CD4-positive, alpha-beta T cell treated with Interleukin-15 for 1 hour (primary cell): ENCODE data around the gene USH2A.

Source experiments
- DNase-seq: peaks from one replicate; pipeline ENCODE4 v3.0.0-alpha.2; 2020

Gene USH2A, protein sequence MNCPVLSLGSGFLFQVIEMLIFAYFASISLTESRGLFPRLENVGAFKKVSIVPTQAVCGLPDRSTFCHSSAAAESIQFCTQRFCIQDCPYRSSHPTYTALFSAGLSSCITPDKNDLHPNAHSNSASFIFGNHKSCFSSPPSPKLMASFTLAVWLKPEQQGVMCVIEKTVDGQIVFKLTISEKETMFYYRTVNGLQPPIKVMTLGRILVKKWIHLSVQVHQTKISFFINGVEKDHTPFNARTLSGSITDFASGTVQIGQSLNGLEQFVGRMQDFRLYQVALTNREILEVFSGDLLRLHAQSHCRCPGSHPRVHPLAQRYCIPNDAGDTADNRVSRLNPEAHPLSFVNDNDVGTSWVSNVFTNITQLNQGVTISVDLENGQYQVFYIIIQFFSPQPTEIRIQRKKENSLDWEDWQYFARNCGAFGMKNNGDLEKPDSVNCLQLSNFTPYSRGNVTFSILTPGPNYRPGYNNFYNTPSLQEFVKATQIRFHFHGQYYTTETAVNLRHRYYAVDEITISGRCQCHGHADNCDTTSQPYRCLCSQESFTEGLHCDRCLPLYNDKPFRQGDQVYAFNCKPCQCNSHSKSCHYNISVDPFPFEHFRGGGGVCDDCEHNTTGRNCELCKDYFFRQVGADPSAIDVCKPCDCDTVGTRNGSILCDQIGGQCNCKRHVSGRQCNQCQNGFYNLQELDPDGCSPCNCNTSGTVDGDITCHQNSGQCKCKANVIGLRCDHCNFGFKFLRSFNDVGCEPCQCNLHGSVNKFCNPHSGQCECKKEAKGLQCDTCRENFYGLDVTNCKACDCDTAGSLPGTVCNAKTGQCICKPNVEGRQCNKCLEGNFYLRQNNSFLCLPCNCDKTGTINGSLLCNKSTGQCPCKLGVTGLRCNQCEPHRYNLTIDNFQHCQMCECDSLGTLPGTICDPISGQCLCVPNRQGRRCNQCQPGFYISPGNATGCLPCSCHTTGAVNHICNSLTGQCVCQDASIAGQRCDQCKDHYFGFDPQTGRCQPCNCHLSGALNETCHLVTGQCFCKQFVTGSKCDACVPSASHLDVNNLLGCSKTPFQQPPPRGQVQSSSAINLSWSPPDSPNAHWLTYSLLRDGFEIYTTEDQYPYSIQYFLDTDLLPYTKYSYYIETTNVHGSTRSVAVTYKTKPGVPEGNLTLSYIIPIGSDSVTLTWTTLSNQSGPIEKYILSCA (N-terminal part only)

DNA sequence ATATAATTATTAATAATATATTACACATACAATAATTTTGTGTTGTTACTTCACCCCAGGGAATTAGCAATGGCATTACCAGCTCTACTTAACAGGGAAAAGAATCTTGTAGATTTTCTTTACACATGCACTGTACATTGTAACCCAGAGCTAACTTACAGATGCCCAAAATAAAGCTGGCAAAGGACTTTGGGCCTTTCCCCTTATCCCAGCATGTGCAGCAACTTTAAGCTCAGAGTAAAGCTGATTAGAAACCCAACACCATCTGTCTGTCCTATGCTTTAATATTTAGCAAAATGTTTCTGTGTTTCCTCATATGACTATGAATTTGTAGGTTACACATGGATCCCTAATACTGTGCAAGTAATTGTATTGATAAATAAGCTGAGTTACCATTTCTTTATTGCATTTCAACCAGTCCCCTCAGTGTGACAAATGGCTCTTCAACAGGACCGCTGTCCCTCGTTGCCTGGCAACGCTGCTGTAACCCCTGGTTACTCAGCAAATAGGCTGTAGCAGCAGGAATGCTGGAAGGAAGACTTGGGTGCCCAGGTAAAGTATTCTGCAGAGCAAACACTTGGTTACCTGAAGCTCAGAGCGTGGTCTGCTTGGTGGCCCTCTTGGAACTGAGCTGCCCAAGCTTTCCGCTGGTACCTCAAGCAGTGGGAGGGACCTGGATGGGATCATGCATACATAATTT is at the start of gene USH2A:
USH2A (minus strand) TSS at position 628 of the 700 bp plus-strand sequence. CDS start 1,112 bp downstream, outside the sequence.
- DNase-seq = no peak

DNA sequence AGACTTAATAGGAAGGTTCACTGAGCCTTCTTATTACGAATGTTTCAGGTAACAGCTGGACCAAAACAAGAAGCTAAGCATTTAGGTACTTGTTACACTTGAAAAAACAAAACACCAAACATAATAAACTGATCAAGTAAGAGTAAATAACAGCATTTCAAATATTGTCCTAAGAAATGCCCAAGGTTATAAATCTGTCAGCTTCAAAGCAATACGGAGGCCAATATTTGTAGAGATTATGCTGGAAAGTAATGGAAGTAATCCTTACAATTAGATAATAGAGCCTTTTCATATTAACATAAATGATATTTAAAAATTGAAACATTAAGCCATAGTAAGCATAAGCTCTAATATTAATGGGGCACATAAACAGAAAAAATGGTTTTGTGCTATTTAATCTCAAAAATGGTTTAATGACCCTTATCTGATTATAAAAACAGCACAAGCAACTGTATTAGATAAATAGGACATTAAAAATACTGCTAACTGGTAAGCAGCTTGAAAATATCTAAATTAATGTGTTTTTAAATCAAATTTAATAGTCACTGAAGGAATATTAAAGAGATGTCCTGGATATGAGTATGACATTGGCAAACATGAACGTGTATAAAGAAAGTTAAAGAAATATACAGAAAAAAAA is 43.0 kb upstream of the USH2A start:
- no peak for DNase-seq

DNA sequence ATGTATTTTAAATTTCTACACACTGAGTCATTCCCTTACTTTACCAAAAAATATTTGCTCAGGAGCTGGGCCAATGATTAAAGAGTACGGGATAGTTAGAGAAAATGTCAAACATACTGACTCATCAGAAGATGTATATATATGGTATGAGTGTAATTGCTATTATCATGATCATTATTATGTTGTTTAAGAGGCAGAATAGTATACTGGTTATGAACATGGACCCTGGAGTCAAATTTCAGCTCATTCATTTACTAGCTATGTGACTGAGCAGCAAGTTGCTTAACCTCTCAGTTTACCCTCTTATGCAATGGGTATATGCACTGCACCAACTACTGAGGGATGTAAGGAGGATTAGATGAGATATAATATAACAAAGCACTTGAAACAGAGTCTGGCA is 41.2 kb upstream of the USH2A start:
- DNase-seq = no peak

DNA sequence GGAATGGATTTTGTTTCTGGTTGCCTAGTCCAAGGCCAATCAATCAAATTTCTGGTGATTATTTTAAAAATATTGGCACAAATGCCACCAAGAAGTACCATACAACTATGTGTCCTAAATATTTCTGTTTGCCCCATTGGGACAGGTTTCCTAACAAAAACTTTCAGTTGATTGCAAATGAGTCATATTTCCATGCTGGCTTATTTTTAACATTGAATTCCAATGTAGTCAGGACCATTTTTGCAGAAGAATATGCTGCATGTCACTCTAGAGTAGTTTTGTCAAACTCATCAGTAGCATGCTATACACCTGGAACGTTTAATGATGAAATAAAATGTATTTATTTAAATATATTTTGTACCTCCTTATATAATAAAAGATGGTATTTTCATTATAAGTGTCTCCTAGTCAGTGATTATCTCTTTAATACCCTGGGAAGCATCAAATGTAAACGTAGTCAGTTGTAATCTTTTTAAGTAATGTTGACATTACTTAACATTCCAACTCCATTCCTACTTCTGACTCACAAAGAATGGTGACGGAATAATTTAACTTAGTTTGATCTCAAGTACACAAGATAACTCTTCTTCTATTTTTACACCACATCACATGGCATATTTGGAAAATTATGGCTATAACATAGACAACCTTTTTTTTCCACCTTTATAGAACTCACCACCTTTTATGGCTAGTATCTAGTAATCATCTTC is 39.0 kb upstream of the USH2A start:
- no peak for DNase-seq

DNA sequence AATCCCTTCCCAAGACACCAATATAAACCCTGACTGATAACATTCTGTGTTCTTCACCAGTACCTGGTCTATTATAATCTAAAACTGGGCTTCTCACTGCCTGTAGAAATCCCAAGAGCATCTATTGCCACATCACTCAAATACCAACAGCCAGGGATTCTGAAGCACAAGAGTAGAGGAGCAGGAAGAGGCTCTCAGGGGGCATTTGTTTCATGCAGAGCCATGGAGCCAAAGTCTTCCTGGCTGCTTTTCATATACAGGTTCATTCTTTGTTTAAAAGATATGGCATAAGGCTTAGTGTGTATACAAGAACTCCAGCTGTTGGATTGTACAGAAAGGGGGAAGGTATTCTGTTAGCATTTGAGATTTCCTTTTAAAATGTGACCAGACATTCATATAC is 38.2 kb upstream of the USH2A start:
- no peak for DNase-seq

DNA sequence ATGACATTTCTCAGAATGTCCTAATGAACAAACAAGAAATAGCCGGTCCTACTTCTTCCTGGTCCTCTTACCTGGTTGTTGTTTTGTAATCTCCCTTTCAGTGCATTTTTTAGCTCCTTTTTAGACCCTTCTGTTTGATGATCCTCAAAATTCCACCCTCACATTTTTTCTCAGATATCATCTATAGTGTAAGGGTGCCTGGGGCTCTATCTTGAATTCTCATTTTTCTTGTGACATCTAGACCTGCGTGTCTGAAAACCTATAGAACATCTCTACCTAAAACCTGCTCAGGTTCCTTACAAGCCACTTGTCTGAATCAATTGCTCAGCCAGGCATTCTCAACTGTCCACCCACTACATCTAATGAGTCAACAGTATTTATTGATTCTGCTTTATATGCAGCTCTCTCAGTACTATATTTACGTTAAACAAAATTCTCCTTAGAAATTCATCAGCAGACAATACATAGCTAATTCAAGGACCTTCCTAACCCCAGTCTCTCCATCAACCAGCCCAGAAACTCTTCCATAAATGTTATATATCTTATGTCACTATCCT is 36.5 kb upstream of the USH2A start:
- no peak for DNase-seq

DNA sequence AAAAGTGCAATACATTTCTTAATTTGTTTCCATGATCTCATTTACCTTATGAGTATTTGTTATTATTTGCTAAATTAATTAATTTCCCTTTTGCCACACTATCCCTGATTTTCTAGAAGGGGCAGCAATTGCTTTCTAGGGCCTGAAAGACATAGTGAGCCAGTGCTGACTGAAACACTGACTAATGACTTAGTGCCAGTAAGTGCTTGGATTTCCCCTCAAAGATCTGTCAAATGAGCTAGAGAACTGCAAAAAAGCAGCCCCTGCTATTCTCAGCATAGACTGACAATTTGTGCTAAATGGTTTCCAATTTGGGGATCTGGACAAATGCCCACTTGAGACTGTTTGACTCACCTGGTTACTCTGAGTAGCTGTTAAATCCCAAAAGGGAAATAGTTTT is 35.6 kb upstream of the USH2A start:
- DNase-seq = no peak

DNA sequence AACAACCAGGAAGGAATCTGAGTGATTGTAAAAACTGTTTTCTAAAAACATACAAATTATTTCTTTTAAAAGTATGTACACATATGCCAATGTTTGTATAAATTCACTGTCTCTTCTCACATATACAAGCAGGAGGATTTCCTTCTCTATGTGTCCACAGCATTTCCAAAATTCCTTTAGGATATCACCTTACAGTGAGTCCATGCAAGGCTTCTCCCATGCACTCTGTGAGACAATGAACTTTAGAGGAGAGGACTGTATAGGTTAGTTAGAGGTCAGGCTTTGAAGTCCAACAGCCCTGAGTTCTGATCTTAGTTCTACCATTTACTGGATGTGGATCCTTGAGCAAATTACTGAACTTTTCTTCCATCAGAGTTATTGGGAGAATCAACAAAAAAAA is 34.1 kb upstream of the USH2A start:
- DNase-seq = no peak

DNA sequence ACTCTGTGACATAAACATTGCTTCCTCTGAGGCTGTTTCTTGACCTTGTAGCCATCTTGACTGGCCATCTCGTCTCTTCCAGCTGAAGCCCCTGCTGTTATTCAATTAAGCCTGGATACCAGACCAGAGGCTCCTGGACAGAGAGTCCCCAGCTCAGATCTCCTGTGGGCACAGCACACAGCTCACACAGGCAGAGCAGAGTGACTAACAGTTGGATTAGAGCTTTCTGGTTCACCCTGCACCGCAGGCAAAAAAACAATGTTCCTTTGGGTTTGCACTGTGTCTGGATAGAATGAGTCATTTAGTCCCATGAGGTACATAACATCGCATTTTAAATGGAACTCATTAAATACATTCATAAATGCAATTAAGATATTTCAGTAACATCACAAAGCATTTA is 33.4 kb upstream of the USH2A start:
- DNase-seq = no peak

DNA sequence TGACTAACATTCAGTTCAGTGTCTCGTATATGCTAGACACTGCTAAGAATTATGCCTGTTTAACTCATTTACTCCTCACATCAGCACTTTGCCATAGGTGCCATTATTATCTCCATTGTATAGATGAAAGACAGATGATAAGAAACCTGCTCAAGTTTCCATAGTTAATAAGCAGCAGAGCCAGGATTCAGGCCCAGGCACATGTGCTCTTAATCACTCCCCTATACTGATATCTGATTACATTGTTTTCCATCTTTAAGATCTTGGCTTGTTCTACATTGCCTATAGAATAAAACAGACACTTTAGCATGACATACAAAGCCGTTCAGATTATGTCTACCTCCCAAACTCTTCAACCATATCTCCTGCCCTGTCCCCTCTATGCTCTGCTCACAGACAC is 30.5 kb upstream of the USH2A start:
- DNase-seq = no peak

DNA sequence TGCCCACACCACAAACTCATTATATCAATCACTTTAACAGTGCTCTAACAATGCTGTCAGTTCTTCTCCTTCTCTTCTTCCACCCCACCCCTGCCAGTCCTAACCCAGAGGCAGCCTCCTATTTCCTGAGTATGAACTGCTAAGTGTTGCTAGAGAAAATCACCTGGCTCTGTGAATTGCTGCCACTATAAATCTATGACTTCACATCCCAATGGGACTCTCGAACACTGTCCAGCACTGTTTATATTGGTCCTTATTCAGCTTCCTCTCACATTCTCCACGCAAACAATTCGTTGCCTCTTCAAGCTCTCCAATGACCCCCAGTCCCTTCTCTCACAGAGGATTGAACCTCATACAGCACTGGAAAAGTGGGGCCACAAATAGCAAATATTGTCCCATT is 27.0 kb upstream of the USH2A start:
- DNase-seq = no peak

DNA sequence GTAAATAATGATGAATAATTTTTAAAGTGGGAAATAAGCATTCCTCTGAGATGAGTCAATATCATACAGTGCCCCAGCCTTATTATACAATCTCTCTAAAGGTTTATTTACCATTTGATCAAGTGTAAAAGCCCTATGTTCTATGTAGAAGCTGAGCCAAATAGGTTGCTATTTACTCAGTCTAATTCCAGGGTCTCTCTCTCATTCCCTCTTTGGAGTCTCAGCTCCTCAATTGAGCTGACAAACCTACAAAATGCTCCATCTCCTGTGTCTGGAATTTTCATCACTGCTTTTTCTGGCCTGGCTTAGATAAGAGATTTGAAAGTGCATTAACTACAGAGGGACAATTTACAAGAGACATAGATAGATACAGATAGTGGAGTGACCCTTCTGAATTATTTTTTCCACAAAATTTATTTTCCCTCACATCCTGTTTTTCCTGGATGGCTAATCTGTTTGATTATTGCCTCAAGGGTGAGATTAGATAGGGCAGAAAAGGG is 24.8 kb upstream of the USH2A start:
- no peak for DNase-seq

DNA sequence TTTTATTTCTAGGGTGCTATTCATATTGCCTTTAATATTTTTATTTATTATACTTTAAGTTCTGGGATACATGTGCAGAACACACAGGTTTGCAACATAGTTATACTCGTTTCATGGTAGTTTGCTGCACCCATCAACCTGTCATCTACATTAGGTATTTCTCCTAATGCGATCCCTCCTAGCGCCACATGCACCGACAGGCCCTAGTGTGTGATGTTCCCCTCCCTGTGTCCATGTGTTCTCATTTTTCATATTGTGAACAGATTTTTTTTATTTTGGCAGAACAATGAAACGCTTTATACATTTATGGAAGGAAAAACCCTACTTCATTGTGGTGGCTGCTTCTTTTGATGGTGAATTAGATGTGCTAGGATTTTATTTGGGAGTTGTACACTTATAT is 14.4 kb upstream of the USH2A start:
- no peak for DNase-seq

DNA sequence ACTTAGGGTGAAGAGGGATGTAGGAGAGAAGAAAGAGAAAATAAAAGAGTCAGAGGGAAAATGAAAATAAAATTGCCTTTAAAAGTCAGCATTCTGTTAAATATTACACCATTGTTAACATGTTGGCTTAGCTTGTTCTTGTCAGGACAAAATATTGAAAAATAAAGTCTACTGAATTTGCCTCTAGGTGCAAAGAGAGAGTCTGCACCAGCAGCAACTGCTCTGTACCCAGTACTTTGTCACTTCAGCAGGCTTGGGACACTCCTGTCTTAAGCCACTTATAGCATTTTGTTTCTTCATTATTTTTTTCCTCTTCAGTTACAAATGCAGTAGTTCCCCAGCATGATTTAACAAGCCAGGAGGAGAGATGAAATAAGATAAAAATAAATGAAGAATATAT is 11.0 kb upstream of the USH2A start:
- no peak for DNase-seq

DNA sequence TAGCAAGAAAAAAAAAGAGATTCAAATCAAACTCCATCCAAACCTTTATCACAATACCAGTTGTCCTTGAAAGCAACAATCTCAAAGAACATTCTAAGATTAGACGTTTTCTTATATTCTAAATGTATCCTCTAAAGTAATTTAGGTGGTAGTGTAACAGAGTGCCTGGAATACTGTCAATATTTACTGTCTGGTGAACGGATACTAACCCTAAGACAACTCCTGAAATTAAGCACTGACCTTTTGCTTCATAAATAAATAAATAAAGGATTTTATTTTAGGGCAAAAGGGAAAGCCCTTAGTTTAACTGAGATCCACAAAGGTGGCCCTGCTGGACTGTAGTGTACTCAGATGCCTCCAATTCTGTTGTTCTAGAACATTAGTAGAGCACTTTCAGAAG is 9.9 kb upstream of the USH2A start:
- no peak for DNase-seq

DNA sequence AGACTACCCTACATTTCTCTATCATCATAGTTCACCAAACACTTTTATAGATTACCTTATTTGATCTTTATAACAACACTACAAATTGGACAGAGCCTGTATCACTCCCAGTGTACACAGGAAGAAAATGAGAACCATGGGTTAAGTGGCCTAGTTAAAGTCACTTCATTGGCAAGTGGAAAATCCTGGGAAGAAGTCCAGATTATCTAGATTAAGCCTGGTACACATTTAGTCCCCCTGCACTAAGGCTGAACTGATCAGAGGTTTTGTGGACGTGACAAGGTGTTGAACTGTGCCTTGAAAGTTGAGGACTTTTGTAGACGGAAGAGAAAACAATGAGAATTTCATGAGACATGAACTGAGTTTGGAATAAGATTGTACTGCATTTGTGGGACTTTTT is 7.5 kb upstream of the USH2A start:
- DNase-seq = no peak

DNA sequence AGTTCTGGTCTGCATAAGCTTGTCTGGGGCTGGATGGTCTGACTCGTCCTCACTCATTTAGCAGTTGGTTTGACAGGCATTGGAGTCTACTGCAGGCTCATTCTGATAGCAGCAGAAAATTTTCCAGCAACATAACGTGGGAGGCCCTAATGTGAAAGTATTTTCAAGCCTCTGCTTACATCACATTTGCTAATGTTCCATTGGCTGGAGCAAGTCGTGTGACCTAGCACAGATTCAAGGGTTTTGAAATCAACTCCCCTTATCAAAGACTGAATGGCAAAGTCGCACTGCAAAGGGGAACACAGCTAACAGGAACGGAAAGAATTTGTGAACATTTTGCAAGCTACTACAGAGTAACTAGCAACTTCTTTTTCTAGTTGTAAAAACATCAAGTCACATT is 2.3 kb upstream of the USH2A start:
- no peak for DNase-seq

DNA sequence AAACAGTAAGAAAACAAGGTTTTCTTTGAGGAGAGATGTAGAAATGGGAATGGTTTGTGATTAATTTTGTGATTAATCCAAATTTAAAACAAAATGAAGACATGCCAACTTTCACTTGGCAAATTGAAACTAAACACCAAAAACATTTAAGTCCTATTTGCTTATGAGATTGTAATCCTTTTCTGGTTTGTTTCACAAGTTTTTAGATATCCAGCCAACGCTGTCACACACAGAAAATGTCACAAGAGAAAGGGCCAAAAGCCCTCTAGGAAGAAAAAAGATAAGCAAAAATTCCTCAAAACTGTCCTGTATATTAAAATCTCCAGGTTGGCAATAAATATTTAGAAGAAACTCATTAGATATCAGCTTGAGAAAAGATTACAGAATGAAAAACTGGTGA is 2.5 kb downstream of the USH2A start:
- DNase-seq = no peak

DNA sequence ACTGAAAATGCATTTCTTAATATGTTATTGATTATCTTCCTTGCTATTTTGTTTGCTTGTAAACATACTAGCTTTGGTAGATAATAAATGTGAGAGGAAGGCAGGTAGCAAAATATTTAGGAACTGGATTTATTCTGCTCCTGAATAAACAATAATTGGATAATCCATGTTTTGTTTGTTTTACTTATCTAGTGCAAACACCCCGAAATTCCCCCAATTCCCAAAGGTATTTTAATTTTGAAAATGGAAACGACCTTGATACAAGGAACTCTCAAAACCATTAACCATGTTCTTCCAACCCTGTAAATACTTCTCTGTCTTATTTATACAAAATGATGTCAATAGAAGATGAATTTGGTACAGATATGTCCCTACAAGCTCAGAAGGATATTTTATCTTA is 3.0 kb downstream of the USH2A start:
- DNase-seq = no peak

DNA sequence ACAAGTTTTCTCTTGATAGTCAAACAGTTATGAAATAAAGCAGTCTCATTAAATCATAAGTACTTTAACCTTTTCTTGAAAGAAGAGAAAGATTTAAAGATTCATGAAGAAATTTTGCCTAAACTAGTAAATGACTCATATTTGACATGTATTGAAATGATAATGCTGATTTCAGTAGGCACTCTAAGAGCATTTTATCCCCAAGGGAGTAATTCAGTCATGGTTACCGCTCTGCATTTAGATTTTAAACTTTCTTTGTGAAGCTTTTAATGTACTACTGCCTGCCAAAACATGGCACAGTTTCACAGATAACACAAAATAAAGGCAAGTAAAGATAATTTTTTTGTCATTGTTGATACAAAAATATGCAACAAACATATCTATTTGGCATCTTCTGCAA is 6.8 kb downstream of the USH2A start:
- DNase-seq = no peak

DNA sequence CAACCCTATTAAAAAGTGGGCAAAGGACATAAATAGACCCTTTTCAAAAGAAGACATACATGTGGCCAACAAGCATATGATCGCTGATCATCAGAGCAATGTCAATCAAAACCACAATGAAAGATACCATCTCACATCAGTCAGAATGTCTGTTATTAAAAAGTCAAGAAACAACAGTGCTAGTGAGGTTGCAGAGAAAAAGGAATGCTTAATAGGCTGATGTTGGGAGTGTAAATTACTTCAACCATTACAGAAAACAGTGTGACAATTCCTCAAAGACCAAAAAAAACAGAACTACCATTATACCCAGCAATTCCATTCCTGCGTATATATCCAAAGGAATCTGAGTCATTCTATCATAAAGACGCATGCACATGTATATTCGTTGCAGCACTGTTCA is 13.2 kb downstream of the USH2A start:
- no peak for DNase-seq
